ENCODE results near the gene IL10RB. TPM values are rescaled to one million over a fixed set of nuclear protein-coding genes. Genes with fewer than 3 reads are reported as not detected.

The IL10RB gene
- total RNA-seq, 4 donors from 2014 or later = 19.8 to 83.8 (median 35.1) TPM

DNA sequence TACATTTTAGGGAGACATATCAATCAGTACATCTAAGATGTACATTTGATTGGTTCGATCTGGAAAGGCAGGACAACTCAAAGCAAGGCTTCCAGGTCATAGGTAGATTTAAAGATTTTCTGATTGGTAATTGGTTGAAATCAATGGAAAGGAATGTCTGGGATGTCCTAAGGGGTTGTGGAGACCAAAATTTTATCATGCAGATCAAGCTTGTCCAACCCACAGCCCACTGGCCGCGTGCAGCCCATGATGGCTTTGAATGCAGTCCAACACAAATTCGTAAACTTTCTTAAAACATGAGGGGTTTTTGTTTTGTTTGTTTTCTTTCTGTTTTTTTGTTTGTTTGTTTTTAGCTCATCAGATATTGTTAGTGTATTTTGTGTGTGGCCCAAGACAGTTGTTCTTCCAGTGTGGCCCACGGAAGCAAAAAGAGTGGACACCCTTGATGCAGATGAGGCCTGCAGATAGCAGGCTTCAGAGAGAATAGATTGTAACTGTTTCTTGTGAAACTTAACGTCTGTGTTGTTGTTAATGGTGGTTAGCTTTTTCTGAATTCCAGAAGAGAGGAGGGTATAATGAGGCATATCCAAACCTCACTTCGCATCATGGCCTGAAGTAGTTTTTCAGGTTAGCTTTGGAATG is 61.7 kb downstream of the IL10RB start:
- TF ChIP-seq, protein P1, sequence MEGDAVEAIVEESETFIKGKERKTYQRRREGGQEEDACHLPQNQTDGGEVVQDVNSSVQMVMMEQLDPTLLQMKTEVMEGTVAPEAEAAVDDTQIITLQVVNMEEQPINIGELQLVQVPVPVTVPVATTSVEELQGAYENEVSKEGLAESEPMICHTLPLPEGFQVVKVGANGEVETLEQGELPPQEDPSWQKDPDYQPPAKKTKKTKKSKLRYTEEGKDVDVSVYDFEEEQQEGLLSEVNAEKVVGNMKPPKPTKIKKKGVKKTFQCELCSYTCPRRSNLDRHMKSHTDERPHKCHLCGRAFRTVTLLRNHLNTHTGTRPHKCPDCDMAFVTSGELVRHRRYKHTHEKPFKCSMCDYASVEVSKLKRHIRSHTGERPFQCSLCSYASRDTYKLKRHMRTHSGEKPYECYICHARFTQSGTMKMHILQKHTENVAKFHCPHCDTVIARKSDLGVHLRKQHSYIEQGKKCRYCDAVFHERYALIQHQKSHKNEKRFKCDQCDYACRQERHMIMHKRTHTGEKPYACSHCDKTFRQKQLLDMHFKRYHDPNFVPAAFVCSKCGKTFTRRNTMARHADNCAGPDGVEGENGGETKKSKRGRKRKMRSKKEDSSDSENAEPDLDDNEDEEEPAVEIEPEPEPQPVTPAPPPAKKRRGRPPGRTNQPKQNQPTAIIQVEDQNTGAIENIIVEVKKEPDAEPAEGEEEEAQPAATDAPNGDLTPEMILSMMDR (IDR thresholded peaks at IDR 0.05; ENCODE audit: low read depth) = no peak

DNA sequence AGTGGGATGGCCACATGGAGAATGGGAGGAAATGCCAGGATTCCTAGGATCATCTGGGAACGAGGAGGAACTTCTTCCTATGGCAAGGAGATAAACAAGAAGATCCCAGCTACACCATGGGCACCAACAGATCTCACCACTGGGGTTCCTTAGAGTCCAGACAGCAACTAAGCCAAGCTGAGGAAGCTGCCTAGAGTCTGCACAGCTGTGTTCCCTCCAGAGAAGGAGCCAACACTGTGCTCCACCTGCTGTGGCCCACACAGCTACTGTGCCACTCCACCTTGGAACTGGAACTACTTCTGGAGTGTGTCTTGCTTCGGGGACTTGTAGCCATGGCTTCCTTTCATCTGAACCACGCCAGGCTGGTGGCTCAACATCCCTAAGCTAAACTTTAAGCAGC is 64.6 kb downstream of the IL10RB start:
- TF ChIP-seq, protein P1 (IDR thresholded peaks at IDR 0.05; ENCODE audit: low read depth) = no peak

DNA sequence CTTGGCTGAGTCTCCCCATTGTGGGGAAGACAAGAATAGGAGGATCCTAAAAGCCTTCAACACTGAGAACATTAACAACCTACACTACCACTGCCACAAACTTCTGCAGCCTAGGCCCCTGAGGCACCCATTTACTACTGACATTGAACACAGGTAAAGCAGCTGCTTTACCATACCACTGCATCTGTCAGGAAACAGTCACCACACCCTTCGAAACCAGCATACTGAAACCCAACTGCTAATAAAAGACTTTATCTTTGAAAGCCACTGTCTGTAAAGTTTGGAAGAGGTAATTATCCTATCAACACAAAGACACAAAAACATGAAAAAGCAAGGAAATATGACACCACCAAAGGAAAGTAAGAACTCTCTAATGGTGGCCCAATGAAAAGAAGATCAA is 66.0 kb downstream of the IL10RB start:
- TF ChIP-seq, protein P1 (IDR thresholded peaks at IDR 0.05; ENCODE audit: low read depth) = no peak

DNA sequence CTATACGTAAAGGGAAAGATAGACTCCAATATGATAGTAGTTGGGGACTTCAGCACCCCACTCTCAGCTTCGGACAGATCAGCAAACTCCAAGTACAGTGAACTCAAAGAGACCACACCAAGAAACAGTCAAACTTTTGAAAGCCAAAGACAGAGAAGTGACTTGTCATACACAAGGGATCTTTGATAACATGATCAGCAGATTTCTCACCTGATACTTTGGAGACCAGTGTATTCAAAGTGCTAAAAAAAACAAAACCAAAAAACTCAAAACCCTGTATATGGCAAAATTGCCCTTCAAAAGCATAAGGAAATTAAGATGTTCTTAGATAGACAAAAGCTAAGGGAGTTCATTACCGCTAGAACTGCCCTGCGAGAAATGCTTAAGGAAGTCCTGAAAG is 68.0 kb downstream of the IL10RB start:
- TF ChIP-seq, protein P1 (IDR thresholded peaks at IDR 0.05; ENCODE audit: low read depth) = no peak

DNA sequence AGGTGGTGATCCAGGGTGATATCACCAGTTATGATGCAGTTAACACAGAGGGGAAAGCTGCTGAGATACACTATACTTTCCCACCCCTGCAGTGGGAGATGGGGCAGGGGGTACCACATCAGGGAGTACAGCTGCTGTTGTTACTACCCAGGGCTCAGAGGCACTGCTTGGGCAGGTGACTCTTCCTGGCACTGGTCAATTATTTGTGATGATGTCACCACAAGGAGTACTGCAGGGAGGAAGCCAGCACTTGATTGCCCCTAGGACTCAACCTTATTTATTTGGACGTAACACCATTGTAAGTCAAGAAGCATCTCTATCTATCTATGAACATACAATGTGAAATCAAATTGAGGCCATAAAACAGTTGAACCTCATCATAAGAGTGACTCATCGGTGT is 68.7 kb downstream of the IL10RB start:
- TF ChIP-seq, protein P1 (IDR thresholded peaks at IDR 0.05; ENCODE audit: low read depth) = no peak

DNA sequence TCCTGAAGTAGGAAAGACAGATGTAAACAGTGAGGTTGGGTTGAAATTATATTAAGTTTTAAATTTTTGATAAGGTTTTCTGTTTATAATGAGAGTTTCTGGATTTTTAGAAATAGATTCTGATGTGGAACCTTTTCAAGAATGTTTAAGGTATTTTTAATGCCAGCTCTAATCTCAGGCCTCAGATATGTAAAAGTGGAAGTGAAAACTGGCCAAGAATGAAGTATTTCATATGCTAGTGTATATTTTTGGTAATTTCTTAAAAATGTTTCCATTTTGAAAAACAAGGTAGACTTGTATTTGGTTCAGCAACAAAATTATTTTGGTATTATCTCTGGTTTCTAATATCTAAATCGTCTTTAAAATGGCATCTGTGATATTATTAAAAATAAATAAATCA is 73.0 kb downstream of the IL10RB start:
- TF ChIP-seq, protein P1 (IDR thresholded peaks at IDR 0.05; ENCODE audit: low read depth) = no peak

DNA sequence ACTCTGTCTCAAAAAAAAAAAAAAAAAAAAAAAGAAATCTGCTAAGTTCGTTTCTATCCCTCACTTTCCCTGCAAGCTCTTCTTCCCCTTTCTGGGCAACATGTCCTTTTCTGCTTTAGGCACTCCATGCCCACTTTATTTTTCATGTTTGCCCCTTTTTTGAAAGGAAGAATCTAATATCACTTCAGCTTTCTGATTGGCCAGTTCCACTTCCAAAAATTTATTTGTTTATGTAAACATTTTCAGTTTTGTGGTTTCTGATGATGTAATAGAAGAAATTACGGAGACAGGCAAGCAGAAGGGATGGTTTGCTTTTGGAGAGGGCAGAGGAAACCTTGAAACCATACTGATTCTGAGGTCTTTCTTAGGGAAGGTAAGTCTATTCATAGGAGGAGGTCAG is 73.8 kb downstream of the IL10RB start:
- TF ChIP-seq, protein P1 (IDR thresholded peaks at IDR 0.05; ENCODE audit: low read depth) = no peak

All from subcutaneous adipose tissue (tissue), 4 donors.